HepG2 (cell line): ENCODE data around the gene LZTS2. TPM values are rescaled to one million over a fixed set of nuclear protein-coding genes. Genes with fewer than 3 reads are reported as not detected.

Experiments used
- ARID3A ChIP-seq: IDR thresholded peaks from 2 replicates; pipeline ENCODE4 v1.6.1; 2012; ENCODE audit warnings: low read depth, low read length, improper control_type of control experiment
- GZF1 ChIP-seq: sonication (generic); formaldehyde crosslinking; IDR thresholded peaks from 2 replicates; pipeline ENCODE4 v1.5.1; 2020; ENCODE audit warnings: mild to moderate bottlenecking, missing genetic modification reagents
- KDM5A ChIP-seq: fragments of 200-600 bp; sonication (generic); IDR thresholded peaks from 2 replicates; pipeline ENCODE4 v1.7.0; 2018; ENCODE audit warnings: antibody characterized with exemption, mild to moderate bottlenecking, low read length, borderline replicate concordance
- KLF13 ChIP-seq: sonication (generic); formaldehyde crosslinking; IDR thresholded peaks from 2 replicates; pipeline ENCODE4 v1.4.0; 2020; ENCODE audit warnings: mild to moderate bottlenecking, missing genetic modification reagents
- NFKBIZ ChIP-seq: IDR thresholded peaks from 2 replicates; pipeline ENCODE4 v1.6.1; 2018; ENCODE audit warnings: missing genetic modification reagents, missing compliant biosample characterization
- RAD21 ChIP-seq: fragments of 450-650 bp; formaldehyde crosslinking; IDR thresholded peaks from 2 replicates; pipeline ENCODE4 v1.5.0; 2020; ENCODE audit warnings: mild to moderate bottlenecking
- SAP130 ChIP-seq: IDR thresholded peaks from 2 replicates; pipeline ENCODE4 v1.6.1; 2016; ENCODE audit warnings: low read depth
- SP140L ChIP-seq: sonication (generic); formaldehyde crosslinking; IDR thresholded peaks from 2 replicates; pipeline ENCODE4 v1.4.0; 2020; ENCODE audit warnings: missing genetic modification reagents, borderline replicate concordance
- STAG1 ChIP-seq: sonication (generic); formaldehyde crosslinking; IDR thresholded peaks from 2 replicates; pipeline ENCODE4 v1.4.0; 2020; ENCODE audit warnings: missing genetic modification reagents
- TEAD3 ChIP-seq: optimal IDR thresholded peaks from 2 replicates; pipeline ENCODE3; 2016; ENCODE audit warnings: borderline replicate concordance
- TSC22D2 ChIP-seq: sonication (generic); formaldehyde crosslinking; IDR thresholded peaks from 2 replicates; pipeline ENCODE4 v1.5.1; 2020; ENCODE audit warnings: missing genetic modification reagents, mild to moderate bottlenecking, borderline replicate concordance
- XRCC5 ChIP-seq: fragments of 200-400 bp; formaldehyde crosslinking; optimal IDR thresholded peaks from 2 replicates; pipeline ENCODE3; 2017; ENCODE audit warnings: mild to moderate bottlenecking, low read length
- ZNF546 ChIP-seq: sonication (generic); formaldehyde crosslinking; conservative IDR thresholded peaks from 2 replicates; pipeline ENCODE4 v1.8.1; 2023; ENCODE audit warnings: mild to moderate bottlenecking, missing genetic modification reagents
- ZNF749 ChIP-seq: sonication (generic); formaldehyde crosslinking; IDR thresholded peaks from 2 replicates; pipeline ENCODE4 v1.8.0; 2022; ENCODE audit warnings: mild to moderate bottlenecking, missing genetic modification reagents, moderate library complexity, borderline replicate concordance
- polyA plus RNA-seq, 8 experiments: library from polyadenylated mRNA; depleted of rRNA in 3 of 8; stranded (reverse) in 7 of 8; unstranded in 1 of 8; fragments of >200 nt; fragmentation: Illumina TruSeq in 4 of 8; extraction: Trizol in 4 of 8; gene quantifications; 2 replicates each; pipeline versions ENCODE4 v1.2.1 to v1.2.3, GENCODE V29; 2011 to 2016; ENCODE audit warnings: low read depth in 4 of 8, missing spikeins in 1 of 8, mixed read lengths in 1 of 8; ENCODE audit not compliant: insufficient read depth in 1 of 8
- total RNA-seq, 5 experiments: library from RNA; depleted of rRNA; stranded (reverse); fragments of >200 nt; fragmentation: Illumina TruSeq; extraction: Trizol; gene quantifications; 2 replicates each; pipeline ENCODE4 v1.2.3, GENCODE V29; 2016; ENCODE audit warnings: low read depth in 1 of 5
- TF ChIP-seq, protein P1 (sequence below): sonication (generic); formaldehyde crosslinking; IDR thresholded peaks from 2 replicates; pipeline ENCODE4 v1.4.0; 2020; ENCODE audit warnings: low read depth, missing genetic modification reagents
- TF ChIP-seq, protein P2 (sequence below): sonication (generic); formaldehyde crosslinking; IDR thresholded peaks from 2 replicates; pipeline ENCODE4; 2020; ENCODE audit warnings: missing genetic modification reagents, mild to moderate bottlenecking, borderline replicate concordance
- TF ChIP-seq, protein P3 (sequence below): sonication (generic); formaldehyde crosslinking; IDR thresholded peaks from 2 replicates; pipeline ENCODE4 v1.5.0; 2020; ENCODE audit warnings: mild to moderate bottlenecking, missing genetic modification reagents, moderate library complexity
- TF ChIP-seq, protein P4 (sequence below): sonication (generic); formaldehyde crosslinking; IDR thresholded peaks from 2 replicates; pipeline ENCODE4 v1.5.1; 2020; ENCODE audit warnings: missing genetic modification reagents, mild to moderate bottlenecking, borderline replicate concordance

Gene LZTS2
- total and polyA plus RNA-seq, 2 of the 13 experiments (the other 11 are each of a cell fraction or from before 2014, with no cell fraction given): 43.6 to 65.6 TPM

- TF ChIP-seq, protein P1, sequence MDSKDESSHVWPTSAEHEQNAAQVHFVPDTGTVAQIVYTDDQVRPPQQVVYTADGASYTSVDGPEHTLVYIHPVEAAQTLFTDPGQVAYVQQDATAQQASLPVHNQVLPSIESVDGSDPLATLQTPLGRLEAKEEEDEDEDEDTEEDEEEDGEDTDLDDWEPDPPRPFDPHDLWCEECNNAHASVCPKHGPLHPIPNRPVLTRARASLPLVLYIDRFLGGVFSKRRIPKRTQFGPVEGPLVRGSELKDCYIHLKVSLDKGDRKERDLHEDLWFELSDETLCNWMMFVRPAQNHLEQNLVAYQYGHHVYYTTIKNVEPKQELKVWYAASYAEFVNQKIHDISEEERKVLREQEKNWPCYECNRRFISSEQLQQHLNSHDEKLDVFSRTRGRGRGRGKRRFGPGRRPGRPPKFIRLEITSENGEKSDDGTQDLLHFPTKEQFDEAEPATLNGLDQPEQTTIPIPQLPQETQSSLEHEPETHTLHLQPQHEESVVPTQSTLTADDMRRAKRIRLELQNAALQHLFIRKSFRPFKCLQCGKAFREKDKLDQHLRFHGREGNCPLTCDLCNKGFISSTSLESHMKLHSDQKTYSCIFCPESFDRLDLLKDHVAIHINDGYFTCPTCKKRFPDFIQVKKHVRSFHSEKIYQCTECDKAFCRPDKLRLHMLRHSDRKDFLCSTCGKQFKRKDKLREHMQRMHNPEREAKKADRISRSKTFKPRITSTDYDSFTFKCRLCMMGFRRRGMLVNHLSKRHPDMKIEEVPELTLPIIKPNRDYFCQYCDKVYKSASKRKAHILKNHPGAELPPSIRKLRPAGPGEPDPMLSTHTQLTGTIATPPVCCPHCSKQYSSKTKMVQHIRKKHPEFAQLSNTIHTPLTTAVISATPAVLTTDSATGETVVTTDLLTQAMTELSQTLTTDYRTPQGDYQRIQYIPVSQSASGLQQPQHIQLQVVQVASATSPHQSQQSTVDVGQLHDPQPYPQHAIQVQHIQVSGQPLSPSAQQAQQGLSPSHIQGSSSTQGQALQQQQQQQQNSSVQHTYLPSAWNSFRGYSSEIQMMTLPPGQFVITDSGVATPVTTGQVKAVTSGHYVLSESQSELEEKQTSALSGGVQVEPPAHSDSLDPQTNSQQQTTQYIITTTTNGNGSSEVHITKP (CRISPR knock-in tag): no peak
- peak; percentile 68 for TF ChIP-seq RAD21 (CRISPR knock-in tag)
- no peak for TF ChIP-seq ZNF546 (CRISPR knock-in tag)
- peak; percentile 75 for TF ChIP-seq STAG1 (CRISPR knock-in tag)
- TF ChIP-seq, protein P2, sequence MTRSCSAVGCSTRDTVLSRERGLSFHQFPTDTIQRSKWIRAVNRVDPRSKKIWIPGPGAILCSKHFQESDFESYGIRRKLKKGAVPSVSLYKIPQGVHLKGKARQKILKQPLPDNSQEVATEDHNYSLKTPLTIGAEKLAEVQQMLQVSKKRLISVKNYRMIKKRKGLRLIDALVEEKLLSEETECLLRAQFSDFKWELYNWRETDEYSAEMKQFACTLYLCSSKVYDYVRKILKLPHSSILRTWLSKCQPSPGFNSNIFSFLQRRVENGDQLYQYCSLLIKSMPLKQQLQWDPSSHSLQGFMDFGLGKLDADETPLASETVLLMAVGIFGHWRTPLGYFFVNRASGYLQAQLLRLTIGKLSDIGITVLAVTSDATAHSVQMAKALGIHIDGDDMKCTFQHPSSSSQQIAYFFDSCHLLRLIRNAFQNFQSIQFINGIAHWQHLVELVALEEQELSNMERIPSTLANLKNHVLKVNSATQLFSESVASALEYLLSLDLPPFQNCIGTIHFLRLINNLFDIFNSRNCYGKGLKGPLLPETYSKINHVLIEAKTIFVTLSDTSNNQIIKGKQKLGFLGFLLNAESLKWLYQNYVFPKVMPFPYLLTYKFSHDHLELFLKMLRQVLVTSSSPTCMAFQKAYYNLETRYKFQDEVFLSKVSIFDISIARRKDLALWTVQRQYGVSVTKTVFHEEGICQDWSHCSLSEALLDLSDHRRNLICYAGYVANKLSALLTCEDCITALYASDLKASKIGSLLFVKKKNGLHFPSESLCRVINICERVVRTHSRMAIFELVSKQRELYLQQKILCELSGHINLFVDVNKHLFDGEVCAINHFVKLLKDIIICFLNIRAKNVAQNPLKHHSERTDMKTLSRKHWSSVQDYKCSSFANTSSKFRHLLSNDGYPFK (CRISPR knock-in tag): 0 out of 2 replicates have a peak, but pooled peaks have one; percentile 23
- 0 out of 2 replicates have a peak, but pooled peaks have one; percentile 38 for TF ChIP-seq SAP130 (CRISPR knock-in tag)
- TF ChIP-seq, protein P3, sequence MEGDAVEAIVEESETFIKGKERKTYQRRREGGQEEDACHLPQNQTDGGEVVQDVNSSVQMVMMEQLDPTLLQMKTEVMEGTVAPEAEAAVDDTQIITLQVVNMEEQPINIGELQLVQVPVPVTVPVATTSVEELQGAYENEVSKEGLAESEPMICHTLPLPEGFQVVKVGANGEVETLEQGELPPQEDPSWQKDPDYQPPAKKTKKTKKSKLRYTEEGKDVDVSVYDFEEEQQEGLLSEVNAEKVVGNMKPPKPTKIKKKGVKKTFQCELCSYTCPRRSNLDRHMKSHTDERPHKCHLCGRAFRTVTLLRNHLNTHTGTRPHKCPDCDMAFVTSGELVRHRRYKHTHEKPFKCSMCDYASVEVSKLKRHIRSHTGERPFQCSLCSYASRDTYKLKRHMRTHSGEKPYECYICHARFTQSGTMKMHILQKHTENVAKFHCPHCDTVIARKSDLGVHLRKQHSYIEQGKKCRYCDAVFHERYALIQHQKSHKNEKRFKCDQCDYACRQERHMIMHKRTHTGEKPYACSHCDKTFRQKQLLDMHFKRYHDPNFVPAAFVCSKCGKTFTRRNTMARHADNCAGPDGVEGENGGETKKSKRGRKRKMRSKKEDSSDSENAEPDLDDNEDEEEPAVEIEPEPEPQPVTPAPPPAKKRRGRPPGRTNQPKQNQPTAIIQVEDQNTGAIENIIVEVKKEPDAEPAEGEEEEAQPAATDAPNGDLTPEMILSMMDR (CRISPR knock-in tag): peak; percentile 90
- no peak for TF ChIP-seq ZNF749 (CRISPR knock-in tag)
- peak; percentile 36 for TF ChIP-seq TEAD3
- TF ChIP-seq, protein P4, sequence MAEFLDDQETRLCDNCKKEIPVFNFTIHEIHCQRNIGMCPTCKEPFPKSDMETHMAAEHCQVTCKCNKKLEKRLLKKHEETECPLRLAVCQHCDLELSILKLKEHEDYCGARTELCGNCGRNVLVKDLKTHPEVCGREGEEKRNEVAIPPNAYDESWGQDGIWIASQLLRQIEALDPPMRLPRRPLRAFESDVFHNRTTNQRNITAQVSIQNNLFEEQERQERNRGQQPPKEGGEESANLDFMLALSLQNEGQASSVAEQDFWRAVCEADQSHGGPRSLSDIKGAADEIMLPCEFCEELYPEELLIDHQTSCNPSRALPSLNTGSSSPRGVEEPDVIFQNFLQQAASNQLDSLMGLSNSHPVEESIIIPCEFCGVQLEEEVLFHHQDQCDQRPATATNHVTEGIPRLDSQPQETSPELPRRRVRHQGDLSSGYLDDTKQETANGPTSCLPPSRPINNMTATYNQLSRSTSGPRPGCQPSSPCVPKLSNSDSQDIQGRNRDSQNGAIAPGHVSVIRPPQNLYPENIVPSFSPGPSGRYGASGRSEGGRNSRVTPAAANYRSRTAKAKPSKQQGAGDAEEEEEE (CRISPR knock-in tag): no peak
- TF ChIP-seq ARID3A: peak; percentile 44; the same call in 1 of the 2 replicates
- TF ChIP-seq XRCC5: peak; percentile 52
- no peak for TF ChIP-seq KDM5A
- no peak for TF ChIP-seq NFKBIZ (CRISPR knock-in tag)
- no peak for TF ChIP-seq TSC22D2
- TF ChIP-seq GZF1 (CRISPR knock-in tag): no peak
- no peak for TF ChIP-seq KLF13
- no peak for TF ChIP-seq SP140L (CRISPR knock-in tag)
Observed at GRCh38 chr10:101041252-101041761, 41.7 kb downstream of the LZTS2 start (continued).
